ENCODE measurements around the gene THAP8. TPM values are rescaled to one million over a fixed set of nuclear protein-coding genes. Genes with fewer than 3 reads are reported as not detected.

THAP8 gene
- total and polyA plus RNA-seq, 2 of the 8 experiments (the other 6 are each of a cell fraction or from before 2014, with no cell fraction given): 6.0 to 11.1 TPM

DNA sequence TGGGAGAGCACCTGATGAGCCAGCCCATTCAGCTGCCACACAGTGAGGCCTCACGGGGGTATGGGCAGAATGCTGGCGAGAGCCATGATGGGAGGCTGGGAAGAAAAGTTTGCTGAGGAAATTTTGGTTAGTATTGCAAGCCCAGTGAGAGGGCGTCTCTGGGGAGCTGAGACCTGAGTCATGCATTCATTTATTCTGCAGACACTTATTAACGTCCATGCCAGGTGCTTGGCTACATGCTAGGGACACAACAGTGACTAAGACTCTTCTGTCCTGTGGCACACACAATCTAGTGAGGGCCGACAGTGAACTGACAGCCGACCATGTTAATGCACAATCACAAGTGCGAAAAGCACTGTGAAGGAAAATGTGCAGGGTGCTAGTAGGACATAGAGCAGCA is 27.8 kb upstream of the THAP8 start (continued):
- TF ChIP-seq, protein P1, sequence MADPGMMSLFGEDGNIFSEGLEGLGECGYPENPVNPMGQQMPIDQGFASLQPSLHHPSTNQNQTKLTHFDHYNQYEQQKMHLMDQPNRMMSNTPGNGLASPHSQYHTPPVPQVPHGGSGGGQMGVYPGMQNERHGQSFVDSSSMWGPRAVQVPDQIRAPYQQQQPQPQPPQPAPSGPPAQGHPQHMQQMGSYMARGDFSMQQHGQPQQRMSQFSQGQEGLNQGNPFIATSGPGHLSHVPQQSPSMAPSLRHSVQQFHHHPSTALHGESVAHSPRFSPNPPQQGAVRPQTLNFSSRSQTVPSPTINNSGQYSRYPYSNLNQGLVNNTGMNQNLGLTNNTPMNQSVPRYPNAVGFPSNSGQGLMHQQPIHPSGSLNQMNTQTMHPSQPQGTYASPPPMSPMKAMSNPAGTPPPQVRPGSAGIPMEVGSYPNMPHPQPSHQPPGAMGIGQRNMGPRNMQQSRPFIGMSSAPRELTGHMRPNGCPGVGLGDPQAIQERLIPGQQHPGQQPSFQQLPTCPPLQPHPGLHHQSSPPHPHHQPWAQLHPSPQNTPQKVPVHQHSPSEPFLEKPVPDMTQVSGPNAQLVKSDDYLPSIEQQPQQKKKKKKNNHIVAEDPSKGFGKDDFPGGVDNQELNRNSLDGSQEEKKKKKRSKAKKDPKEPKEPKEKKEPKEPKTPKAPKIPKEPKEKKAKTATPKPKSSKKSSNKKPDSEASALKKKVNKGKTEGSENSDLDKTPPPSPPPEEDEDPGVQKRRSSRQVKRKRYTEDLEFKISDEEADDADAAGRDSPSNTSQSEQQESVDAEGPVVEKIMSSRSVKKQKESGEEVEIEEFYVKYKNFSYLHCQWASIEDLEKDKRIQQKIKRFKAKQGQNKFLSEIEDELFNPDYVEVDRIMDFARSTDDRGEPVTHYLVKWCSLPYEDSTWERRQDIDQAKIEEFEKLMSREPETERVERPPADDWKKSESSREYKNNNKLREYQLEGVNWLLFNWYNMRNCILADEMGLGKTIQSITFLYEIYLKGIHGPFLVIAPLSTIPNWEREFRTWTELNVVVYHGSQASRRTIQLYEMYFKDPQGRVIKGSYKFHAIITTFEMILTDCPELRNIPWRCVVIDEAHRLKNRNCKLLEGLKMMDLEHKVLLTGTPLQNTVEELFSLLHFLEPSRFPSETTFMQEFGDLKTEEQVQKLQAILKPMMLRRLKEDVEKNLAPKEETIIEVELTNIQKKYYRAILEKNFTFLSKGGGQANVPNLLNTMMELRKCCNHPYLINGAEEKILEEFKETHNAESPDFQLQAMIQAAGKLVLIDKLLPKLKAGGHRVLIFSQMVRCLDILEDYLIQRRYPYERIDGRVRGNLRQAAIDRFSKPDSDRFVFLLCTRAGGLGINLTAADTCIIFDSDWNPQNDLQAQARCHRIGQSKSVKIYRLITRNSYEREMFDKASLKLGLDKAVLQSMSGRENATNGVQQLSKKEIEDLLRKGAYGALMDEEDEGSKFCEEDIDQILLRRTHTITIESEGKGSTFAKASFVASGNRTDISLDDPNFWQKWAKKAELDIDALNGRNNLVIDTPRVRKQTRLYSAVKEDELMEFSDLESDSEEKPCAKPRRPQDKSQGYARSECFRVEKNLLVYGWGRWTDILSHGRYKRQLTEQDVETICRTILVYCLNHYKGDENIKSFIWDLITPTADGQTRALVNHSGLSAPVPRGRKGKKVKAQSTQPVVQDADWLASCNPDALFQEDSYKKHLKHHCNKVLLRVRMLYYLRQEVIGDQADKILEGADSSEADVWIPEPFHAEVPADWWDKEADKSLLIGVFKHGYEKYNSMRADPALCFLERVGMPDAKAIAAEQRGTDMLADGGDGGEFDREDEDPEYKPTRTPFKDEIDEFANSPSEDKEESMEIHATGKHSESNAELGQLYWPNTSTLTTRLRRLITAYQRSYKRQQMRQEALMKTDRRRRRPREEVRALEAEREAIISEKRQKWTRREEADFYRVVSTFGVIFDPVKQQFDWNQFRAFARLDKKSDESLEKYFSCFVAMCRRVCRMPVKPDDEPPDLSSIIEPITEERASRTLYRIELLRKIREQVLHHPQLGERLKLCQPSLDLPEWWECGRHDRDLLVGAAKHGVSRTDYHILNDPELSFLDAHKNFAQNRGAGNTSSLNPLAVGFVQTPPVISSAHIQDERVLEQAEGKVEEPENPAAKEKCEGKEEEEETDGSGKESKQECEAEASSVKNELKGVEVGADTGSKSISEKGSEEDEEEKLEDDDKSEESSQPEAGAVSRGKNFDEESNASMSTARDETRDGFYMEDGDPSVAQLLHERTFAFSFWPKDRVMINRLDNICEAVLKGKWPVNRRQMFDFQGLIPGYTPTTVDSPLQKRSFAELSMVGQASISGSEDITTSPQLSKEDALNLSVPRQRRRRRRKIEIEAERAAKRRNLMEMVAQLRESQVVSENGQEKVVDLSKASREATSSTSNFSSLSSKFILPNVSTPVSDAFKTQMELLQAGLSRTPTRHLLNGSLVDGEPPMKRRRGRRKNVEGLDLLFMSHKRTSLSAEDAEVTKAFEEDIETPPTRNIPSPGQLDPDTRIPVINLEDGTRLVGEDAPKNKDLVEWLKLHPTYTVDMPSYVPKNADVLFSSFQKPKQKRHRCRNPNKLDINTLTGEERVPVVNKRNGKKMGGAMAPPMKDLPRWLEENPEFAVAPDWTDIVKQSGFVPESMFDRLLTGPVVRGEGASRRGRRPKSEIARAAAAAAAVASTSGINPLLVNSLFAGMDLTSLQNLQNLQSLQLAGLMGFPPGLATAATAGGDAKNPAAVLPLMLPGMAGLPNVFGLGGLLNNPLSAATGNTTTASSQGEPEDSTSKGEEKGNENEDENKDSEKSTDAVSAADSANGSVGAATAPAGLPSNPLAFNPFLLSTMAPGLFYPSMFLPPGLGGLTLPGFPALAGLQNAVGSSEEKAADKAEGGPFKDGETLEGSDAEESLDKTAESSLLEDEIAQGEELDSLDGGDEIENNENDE (IDR thresholded peaks at IDR 0.05; ENCODE audit: insufficient replicate concordance, low read length): no peak
- TF ChIP-seq, protein P2, sequence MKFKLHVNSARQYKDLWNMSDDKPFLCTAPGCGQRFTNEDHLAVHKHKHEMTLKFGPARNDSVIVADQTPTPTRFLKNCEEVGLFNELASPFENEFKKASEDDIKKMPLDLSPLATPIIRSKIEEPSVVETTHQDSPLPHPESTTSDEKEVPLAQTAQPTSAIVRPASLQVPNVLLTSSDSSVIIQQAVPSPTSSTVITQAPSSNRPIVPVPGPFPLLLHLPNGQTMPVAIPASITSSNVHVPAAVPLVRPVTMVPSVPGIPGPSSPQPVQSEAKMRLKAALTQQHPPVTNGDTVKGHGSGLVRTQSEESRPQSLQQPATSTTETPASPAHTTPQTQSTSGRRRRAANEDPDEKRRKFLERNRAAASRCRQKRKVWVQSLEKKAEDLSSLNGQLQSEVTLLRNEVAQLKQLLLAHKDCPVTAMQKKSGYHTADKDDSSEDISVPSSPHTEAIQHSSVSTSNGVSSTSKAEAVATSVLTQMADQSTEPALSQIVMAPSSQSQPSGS (IDR thresholded peaks at IDR 0.05; ENCODE audit: low read length): no peak
- TF ChIP-seq RXRA (IDR thresholded peaks at IDR 0.05; ENCODE audit: insufficient read depth, low read depth, low read length): no peak
- no peak for TF ChIP-seq SP4 (IDR thresholded peaks at IDR 0.05; ENCODE audit: low read length)
- no peak for TF ChIP-seq CBX5 (IDR thresholded peaks at IDR 0.05; ENCODE audit: low read depth, low read length)
- no peak for TF ChIP-seq CTBP2 (IDR thresholded peaks at IDR 0.05; ENCODE audit: borderline replicate concordance, insufficient read depth, insufficient read length, low read length)
- TF ChIP-seq TCF12 (IDR thresholded peaks at IDR 0.05; ENCODE audit: low read depth, low read length): no peak
- TF ChIP-seq CHD1 (IDR thresholded peaks at IDR 0.05; ENCODE audit: low read depth, low read length): no peak
- no peak for TF ChIP-seq CREB1 (IDR thresholded peaks at IDR 0.05)
- TF ChIP-seq TAF1 (IDR thresholded peaks at IDR 0.05; ENCODE audit: low read depth, low read length): no peak
- no peak for TF ChIP-seq BRCA1 (IDR thresholded peaks at IDR 0.05; ENCODE audit: low read depth, low read length)

All from H1 (cell line).